GM18870 (cell line): ENCODE measurements around the gene C11orf91.
A peak's percentile ranks its signal among the peaks of the same experiment; 100 is the strongest.
"Not testable (repeated sequence)": the region's sequence is repeated elsewhere in the genome, so short reads cannot be mapped to it uniquely, and the experiment has no call there.

ENCODE experiments used
- ATAC-seq: cut with Tn5 transposase; IDR thresholded peaks from one replicate; pipeline ENCODE4 v1.9.1; 2021; ENCODE audit warnings: moderate library complexity; ENCODE audit not compliant: unreplicated experiment

C11orf91 gene

GRCh38 chr11:33700502-33701271 lies at the start of gene C11orf91:
Gene C11orf91 (minus strand): TSS chr11:33700826. CDS start chr11:33700740, 86 bp downstream.
- ATAC-seq: peak; percentile 67

GRCh38 chr11:33747979-33748378 lies 47.4 kb upstream of the C11orf91 start:
- no peak for ATAC-seq

- no peak for ATAC-seq
Measured at GRCh38 chr11:33743291-33743690, 42.7 kb upstream of the C11orf91 start.

- no peak for ATAC-seq
Measured at GRCh38 chr11:33742249-33742851, 41.7 kb upstream of the C11orf91 start.

GRCh38 chr11:33741806-33742205 lies 41.2 kb upstream of the C11orf91 start:
- no peak for ATAC-seq

- ATAC-seq: no peak
Measured at GRCh38 chr11:33737362-33737821, 36.8 kb upstream of the C11orf91 start.

- ATAC-seq: peak; percentile 35
Measured at GRCh38 chr11:33736148-33736812, 35.7 kb upstream of the C11orf91 start, which contains the start of gene CD59. Gene CD59 (minus strand): TSS chr11:33736423. CDS start chr11:33722445, 13,978 bp downstream.

- peak; percentile 48 for ATAC-seq
Measured at GRCh38 chr11:33735271-33736147, 34.9 kb upstream of the C11orf91 start.

- ATAC-seq: no peak
Measured at GRCh38 chr11:33734441-33735270, 34.0 kb upstream of the C11orf91 start.

GRCh38 chr11:33733980-33734379 lies 33.4 kb upstream of the C11orf91 start:
- ATAC-seq: no peak

GRCh38 chr11:33731723-33732531 lies 31.3 kb upstream of the C11orf91 start:
- ATAC-seq: no peak

GRCh38 chr11:33730716-33731115 lies 30.1 kb upstream of the C11orf91 start:
- no peak for ATAC-seq

GRCh38 chr11:33729072-33729664 lies 28.5 kb upstream of the C11orf91 start:
- not testable (repeated sequence) for ATAC-seq

- not testable (repeated sequence) for ATAC-seq
Measured at GRCh38 chr11:33727539-33727938, 26.9 kb upstream of the C11orf91 start.

- no peak for ATAC-seq
Measured at GRCh38 chr11:33725496-33725895, 24.9 kb upstream of the C11orf91 start.

GRCh38 chr11:33724644-33725035 lies 24.0 kb upstream of the C11orf91 start:
- ATAC-seq: no peak

GRCh38 chr11:33723238-33723881 lies 22.7 kb upstream of the C11orf91 start:
- no peak for ATAC-seq

- peak; percentile 93 for ATAC-seq
Measured at GRCh38 chr11:33722590-33723234, 22.1 kb upstream of the C11orf91 start.
